HK-2 (cell line): ENCODE measurements around the gene SLC28A3.
"Not testable (repeated sequence)": the region's sequence is repeated elsewhere in the genome, so short reads cannot be mapped to it uniquely, and the experiment has no call there.

Experiments used
- DNase-seq: peaks from one replicate; pipeline ENCODE4 v3.0.0-alpha.2; 2018; ENCODE audit not compliant: unreplicated experiment

The SLC28A3 gene, protein sequence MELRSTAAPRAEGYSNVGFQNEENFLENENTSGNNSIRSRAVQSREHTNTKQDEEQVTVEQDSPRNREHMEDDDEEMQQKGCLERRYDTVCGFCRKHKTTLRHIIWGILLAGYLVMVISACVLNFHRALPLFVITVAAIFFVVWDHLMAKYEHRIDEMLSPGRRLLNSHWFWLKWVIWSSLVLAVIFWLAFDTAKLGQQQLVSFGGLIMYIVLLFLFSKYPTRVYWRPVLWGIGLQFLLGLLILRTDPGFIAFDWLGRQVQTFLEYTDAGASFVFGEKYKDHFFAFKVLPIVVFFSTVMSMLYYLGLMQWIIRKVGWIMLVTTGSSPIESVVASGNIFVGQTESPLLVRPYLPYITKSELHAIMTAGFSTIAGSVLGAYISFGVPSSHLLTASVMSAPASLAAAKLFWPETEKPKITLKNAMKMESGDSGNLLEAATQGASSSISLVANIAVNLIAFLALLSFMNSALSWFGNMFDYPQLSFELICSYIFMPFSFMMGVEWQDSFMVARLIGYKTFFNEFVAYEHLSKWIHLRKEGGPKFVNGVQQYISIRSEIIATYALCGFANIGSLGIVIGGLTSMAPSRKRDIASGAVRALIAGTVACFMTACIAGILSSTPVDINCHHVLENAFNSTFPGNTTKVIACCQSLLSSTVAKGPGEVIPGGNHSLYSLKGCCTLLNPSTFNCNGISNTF

DNA sequence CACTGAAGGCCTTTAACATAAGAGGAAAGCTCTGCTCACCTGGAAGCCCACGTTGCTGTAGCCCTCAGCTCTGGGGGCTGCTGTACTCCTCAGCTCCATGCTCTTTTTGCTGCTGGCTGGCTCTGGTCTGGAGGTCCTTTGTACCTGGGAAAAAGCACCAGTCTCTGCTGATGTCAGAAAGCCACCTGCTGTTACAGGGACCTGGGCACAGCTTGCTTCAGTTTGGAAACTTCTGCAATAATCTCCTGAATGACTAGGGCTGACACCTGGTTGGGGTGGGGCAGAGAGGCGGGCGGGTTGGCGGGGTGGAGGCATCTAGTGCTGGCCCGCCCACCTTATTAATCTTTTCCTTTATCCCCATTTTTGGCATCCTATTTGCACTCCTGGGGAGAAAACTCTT is at the start of gene SLC28A3:
SLC28A3 (minus strand) TSS at position 224 of the 400 bp plus-strand sequence; CDS start at position 99, 125 bp downstream.
- no peak for DNase-seq

DNA sequence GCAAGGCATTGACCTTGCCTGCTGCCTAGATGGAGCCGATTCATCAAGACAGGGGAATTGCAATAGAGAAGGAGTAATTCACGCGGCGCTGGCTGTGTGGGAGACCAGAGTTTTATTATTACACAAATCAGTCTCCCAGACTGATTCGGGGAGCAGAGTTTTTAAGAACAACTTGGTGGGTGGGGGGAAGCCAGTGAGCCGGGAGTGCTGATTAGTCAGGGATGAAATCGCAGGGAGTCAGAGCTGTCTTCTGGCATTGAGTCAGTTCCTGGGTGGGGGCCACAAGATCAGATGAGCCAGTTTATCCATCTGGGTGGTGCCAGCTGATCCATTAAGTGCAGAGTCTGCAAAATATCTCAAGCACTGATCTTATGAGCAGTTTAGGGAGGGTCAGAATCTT is 49.7 kb upstream of the SLC28A3 start:
- peak; percentile 10 for DNase-seq

DNA sequence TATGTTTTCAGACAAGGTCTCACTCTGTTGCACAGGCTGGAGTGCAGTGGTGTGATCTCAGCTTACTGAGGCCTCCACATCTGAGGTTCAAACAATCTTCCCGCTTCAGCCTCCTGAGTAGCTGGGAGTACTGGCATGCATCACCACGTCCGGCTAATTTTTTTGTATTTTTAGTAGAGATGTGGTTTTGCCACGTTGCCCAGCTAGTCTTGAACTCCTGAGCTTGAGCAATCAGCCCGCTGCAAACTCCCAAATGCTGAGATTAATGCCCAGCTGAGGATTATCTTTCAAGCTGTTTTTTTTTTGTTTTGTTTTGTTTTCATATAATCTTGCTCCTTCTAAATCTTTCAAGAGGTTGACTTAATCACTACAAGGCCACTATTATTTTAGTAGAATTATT is 47.3 kb upstream of the SLC28A3 start:
- DNase-seq = no peak

DNA sequence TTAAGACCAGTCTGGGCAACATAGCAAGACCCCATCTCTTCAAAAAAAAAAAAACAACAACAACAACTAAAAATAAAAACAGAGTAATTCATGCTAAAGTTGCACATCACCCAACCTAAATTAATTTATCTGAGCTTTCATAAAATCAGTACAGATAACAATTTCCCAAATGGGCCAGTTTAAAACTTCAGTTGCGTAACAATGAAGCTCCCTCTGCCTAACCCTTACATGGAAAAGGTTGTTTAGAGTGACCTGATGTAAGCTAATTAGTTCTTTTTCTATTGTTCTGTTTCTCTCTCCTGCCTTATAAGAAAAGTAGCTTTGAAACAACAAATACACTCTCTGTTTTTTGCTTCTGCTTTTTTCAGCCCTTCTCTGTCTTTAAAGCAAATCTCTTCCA is 46.2 kb upstream of the SLC28A3 start:
- DNase-seq = no peak

DNA sequence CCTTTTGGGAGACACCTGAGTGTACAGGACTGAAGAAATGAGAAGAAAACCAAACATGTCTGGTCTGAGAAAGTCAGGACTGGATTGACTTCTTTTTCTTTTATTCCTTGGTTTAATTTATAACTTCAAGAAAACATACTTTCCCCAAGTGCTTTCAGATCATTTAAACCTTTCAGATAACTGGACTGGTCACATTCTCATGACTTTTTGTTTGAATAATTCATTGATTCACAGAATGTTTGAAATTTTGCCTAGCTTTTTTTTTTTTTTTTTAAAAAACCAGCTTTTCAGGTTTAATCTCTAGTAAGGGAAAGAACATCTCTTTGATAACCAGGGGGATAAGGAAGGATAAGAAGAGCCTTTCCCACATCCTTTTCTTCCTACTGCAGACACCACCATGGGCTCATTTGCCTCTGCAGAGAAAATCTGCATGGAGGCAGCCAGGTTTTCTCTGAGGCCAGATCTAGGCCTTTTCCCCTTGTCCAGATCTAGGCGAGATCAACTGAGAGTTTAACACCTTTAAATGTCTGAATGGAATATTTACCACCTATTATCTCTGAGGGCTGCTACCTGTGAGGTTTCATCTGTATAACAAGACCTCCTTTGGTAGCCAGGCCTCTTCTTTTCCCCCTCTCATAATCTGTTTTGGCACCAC is 45.0 kb upstream of the SLC28A3 start:
- DNase-seq = no peak

DNA sequence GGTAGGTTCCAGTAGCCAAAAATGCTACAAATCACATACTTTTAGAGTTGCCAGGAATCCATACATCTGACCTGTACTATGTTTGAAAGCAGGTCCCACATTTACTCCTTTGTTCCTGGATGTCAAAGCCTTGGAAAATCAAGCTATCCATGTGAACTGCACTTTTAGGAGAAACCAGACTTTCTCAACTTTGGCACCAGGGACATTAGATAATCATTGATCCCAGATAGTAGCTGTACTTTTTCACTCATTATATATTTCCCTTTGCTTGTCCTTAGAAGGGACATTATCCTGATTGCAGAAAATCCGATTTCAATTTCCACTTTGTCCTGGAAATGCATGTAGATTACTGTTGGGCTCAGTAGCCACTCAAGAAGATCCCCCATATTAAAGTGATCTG is 44.1 kb upstream of the SLC28A3 start:
- no peak for DNase-seq

DNA sequence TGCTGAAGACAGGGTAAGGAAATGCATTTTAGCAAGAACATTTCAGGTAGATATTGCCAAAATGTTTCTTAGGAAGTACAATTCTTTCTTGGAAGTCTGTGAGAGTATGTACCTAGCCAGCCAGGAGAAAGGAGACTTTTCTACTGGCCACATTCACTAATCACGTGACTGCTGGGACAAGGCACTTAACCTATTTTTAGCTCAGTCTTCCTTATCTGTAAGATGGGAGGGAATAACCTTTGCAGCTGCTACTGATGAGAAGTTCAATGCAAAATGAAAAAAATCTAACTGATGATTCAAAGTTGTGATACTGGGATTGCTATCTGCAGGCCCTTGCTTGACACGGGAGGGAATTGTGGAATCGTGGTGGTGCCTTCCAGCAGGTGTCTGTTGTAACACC is 42.6 kb upstream of the SLC28A3 start:
- no peak for DNase-seq

DNA sequence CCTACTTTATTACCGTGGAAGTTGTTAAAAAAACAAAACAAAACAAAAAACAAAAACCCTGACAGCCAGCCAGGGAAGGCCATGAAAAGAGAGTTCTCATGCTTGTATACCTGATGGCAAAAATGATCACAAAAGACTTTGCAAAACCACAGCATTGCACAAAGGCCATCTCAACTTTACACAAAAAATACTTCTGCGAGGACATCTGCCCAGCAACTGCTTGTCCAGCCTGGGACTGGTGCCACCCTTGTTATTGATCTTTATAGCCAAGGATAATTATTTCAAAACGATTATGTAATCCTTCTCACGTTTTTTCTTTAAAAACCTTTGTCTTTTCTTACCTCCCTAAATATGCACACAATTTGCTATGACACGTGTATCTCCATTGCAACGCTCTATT is 42.2 kb upstream of the SLC28A3 start:
- no peak for DNase-seq

- no peak for DNase-seq
Measured at GRCh38 chr9:84381508-84381907, 41.0 kb upstream of the SLC28A3 start.

- no peak for DNase-seq
Measured at GRCh38 chr9:84379740-84380139, 39.2 kb upstream of the SLC28A3 start.

GRCh38 chr9:84375954-84376353 is 35.4 kb upstream of the SLC28A3 start:
- DNase-seq = no peak

DNA sequence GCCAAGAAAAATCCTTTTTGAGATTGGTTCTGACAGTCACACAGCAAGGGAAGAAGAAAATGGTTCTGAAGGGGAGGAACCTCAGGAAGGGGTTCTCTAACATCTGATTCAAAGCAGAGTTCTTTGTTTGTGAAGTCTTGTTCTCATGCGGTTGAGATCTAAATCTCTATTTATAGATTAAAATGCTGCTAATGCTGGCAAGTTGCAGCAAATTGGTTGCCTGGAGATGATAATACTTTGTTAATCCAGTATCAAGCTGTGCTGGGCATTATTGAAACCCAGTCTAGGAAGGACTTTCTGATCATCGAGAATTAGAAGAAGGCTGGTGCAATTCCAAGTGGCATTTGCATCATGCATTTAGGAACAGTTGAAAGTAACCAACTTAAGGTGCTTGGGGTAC is 34.0 kb upstream of the SLC28A3 start:
- DNase-seq = no peak

DNA sequence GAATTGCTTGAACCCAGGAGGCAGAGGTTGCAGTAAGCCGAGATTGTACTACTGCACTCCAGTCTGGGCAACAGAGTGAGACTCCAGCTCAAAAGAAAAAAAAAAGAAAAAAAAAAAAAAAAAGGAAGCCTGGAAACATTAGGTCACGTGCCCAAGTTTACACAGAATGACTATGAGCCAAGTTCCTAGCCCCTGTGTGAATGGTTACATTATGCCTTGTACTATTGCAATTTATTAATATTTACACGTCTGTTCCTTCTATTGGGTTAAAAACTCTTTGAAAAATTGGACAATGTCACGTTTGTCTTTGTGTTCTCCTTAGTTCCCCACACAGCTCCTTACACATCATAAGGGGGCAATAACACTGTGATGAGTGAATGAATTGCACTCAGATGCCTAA is 33.5 kb upstream of the SLC28A3 start:
- no peak for DNase-seq

DNA sequence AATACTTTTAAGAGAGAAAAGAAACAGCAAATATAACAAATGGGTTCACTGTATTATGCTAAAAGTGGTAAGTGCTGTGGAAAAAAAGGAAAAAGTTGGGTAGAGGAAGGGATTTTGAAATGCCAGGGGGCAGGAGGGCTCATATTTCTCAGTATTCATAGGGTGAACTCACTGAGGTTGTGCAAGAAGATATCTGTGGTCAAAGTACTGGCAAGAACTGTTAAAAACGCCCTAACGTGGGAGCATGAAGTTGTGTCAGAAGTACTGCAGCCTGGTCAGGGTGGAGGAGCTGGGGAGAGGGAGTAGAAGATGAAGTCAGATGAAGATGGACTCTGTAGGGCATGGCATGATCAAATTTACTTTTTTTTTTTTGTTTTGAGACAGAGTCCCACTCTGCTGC is 31.2 kb upstream of the SLC28A3 start:
- no peak for DNase-seq

GRCh38 chr9:84368601-84369000 is 28.0 kb upstream of the SLC28A3 start:
- DNase-seq = no peak

DNA sequence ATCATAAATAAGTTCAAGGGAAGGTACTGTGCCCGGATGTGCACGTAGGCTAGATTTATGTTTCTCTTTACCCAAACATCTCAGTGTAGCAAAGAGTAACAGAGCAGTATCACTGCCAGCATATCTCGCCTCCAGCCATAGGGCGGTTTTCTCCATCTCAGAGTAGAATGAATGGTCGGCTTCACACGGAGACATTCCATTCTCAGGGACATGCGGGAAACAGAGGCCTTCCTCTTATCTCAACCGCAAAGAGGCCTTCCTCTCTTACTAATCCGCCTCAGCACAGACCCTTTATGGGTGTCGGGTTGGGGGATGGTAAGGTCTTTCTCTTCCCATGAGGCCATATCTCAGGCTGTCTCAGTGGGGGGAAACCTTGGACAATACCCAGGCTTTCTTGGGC is 27.2 kb upstream of the SLC28A3 start:
- DNase-seq = not testable (repeated sequence)

- no peak for DNase-seq
Measured at GRCh38 chr9:84366683-84367082, 26.1 kb upstream of the SLC28A3 start.

- DNase-seq = not testable (repeated sequence)
Measured at GRCh38 chr9:84364894-84365490, 24.4 kb upstream of the SLC28A3 start.

GRCh38 chr9:84361645-84362044 is 21.1 kb upstream of the SLC28A3 start:
- no peak for DNase-seq

DNA sequence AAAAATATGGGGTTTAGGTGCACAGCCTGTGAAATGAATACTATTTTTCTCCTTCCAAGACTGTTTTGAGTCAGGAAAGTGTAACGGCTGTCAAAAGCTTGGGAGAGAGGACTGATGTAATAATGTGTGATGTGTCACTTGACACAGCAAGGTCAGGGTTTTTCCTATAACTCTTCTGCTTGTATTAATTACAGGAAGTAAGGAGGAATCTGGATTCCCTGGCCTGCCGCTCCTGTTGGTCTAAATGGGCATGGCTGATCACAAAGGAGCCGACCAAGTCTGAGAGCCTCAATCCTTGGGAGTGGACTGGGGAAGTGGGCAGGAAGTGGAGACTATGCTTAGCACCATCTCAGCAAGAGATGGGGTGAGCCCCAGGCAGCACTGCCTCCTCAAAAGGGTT is 16.7 kb upstream of the SLC28A3 start:
- no peak for DNase-seq

DNA sequence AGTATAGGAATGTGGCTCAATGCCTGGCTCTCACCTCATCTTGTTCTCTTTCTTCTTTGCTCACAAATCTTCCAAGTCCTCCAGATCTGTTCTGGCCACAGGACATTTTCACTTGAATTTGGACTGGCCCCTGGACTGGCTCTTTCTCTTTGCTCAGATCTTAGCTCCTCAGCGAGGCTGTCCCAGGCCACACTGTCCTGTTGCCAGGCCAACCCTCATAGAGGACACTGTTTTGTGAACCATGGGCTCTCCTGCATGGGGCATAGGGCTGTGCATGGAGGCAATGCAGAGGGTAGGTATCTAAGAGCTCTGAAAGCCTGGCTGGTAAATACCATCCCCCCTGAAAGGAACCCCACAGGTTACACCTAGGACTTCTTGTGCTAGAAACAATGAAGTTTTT is 13.5 kb upstream of the SLC28A3 start:
- DNase-seq = no peak

- no peak for DNase-seq
Measured at GRCh38 chr9:84349671-84350070, 9.1 kb upstream of the SLC28A3 start.
